ENCODE results near the gene SIGLECL1. TPM values are rescaled to one million over a fixed set of nuclear protein-coding genes. Genes with fewer than 3 reads are reported as not detected.
"Not testable (repeated sequence)": the region's sequence is repeated elsewhere in the genome, so short reads cannot be mapped to it uniquely, and the experiment has no call there.

SIGLECL1 gene
- total and polyA plus RNA-seq, 2 experiments from 2014 or later, result not detected

DNA sequence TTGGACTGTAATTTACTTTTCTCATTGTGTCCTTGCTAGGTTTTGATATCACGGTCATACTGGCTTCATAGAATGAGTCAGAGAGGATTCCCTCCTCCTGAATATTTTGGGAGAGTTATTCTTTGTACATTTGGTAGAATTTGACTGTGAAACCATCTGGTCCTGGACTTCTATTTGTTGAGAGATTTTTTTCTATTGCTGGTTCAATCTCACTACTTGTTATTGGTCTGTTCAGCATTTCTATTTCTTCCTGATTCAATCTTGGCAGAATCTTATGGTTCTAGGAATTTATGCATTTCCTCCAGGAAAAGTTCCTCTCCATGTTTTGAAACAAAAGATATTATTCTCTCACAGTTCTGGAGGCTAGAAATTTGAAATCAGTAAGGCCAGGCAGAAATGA, 30.9 kb upstream of the SIGLECL1 start:
- WGBS, 2 experiments (ENCODE audit: low coverage in 1 of 2, low lambda C conversion rate in 2 of 2, missing lambda C conversion rate in 2 of 2), result 6% methylated on average over 1 of the region's 1 CpG

DNA sequence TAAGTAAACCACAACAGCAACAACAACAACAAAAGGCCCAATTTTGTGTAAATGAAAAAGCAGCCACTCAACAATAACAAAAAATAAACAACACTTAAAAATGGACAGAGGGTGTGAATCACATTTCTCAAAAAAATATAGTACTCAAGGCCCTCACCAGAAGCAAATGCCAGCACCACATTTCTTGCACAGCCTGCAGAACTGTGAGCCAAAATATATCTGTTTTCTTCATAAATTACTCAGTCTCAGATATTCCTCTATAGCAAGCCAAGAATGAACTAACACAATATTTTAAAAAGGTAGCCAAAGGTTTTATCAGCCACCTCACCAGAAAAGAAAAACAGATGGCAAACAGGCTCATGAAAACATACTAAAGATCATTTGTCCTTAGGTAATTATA, 29.9 kb upstream of the SIGLECL1 start:
- no peaks in the 10 kb centered on the region for H3K79me2 ChIP-seq (ENCODE audit: insufficient read depth)
- H3K4me1 ChIP-seq (ENCODE audit: insufficient read depth), result no peaks in the 10 kb centered on the region
- no peaks in the 10 kb centered on the region for H3K9me3 ChIP-seq (ENCODE audit: low read depth)
- no peaks in the 10 kb centered on the region for H3K9me2 ChIP-seq (ENCODE audit: insufficient read depth)
- no peaks in the 10 kb centered on the region for H3K36me3 ChIP-seq (ENCODE audit: low read depth)
- no peak for TF ChIP-seq EZH2 (IDR thresholded peaks at IDR 0.05; ENCODE audit: insufficient read depth, poor library complexity, severe bottlenecking)
- no peak for TF ChIP-seq EZH2phosphoT487 (IDR thresholded peaks at IDR 0.05; ENCODE audit: insufficient read depth, low read depth)
- H3K27me3 ChIP-seq (replicated peaks; ENCODE audit: insufficient read depth), result no peaks in the 10 kb centered on the region
- H3K4me2 ChIP-seq (ENCODE audit: unreplicated experiment), result no peak overlapping the region
- no peak for DNase-seq
- no peak overlapping the region for H3K4me3 ChIP-seq
- in situ Hi-C loops (cut with MboI), result no loop called here
- H3F3A ChIP-seq (ENCODE audit: insufficient read depth), result no peaks in the 10 kb centered on the region
- no peak overlapping the region for H3K9ac ChIP-seq
- no peak overlapping the region for H2AFZ ChIP-seq
- H3K27ac ChIP-seq, result no peak overlapping the region
- no peaks in the 10 kb centered on the region for H4K20me1 ChIP-seq (ENCODE audit: insufficient read depth)

More for the DNA sequence above, 30.9 kb upstream of the SIGLECL1 start:
- Histone ChIP-seq H3K9me2 (ENCODE audit: insufficient read depth) (no peaks in the 10 kb centered on the region), H3K4me2 (ENCODE audit: unreplicated experiment) (no peak overlapping the region), H3K9ac (no peak overlapping the region), H3K27me3 (replicated peaks; ENCODE audit: insufficient read depth) (no peaks in the 10 kb centered on the region), H2AFZ (no peak overlapping the region), H3K27ac (no peak overlapping the region), H3F3A (ENCODE audit: insufficient read depth) (no peaks in the 10 kb centered on the region), H3K9me3 (ENCODE audit: low read depth) (no peaks in the 10 kb centered on the region), H3K4me3 (no peak overlapping the region), H3K4me1 (ENCODE audit: insufficient read depth) (no peaks in the 10 kb centered on the region), H3K79me2 (ENCODE audit: insufficient read depth) (no peaks in the 10 kb centered on the region), H3K36me3 (ENCODE audit: low read depth) (no peaks in the 10 kb centered on the region), H4K20me1 (ENCODE audit: insufficient read depth) (no peaks in the 10 kb centered on the region)
- TF ChIP-seq EZH2phosphoT487 (IDR thresholded peaks at IDR 0.05; ENCODE audit: insufficient read depth, low read depth) (no peak), EZH2 (IDR thresholded peaks at IDR 0.05; ENCODE audit: insufficient read depth, poor library complexity, severe bottlenecking) (no peak)
- in situ Hi-C loops (cut with MboI), result no loop called here
- no peak for DNase-seq

DNA sequence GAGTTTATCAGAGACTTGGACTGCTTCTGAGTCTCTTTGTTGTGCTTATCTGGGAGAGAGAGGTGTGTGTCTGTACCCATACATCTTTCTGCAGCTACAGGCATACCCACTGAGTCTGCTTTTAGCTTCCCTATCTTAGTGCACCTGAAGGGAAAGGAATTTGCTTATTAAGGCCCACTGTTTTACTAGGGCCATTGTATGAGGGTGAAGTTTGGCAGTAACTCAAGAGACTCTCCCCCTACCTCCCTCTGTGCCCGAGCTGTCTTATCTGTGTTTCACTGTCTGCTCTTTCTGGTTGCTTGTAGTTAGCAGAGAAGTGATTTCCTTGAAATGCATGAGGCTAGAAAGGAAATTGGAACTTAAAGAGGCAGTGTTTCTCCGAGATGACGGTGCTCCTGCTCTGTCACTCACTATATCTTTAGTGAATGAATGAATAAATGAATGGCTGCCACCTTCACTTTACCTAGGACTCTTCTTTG, 26.7 kb upstream of the SIGLECL1 start:
- DNase-seq, result no peak
- TF ChIP-seq EZH2phosphoT487 (IDR thresholded peaks at IDR 0.05; ENCODE audit: insufficient read depth, low read depth), result no peak
- no peak for TF ChIP-seq EZH2 (IDR thresholded peaks at IDR 0.05; ENCODE audit: insufficient read depth, poor library complexity, severe bottlenecking)
- H3K9ac ChIP-seq, result no peak overlapping the region
- H3K9me3 ChIP-seq (ENCODE audit: low read depth), result no peaks in the 10 kb centered on the region
- H3K79me2 ChIP-seq (ENCODE audit: insufficient read depth), result no peaks in the 10 kb centered on the region
- H3K36me3 ChIP-seq (ENCODE audit: low read depth), result no peaks in the 10 kb centered on the region
- H3K9me2 ChIP-seq (ENCODE audit: insufficient read depth), result no peaks in the 10 kb centered on the region
- H3K4me1 ChIP-seq (ENCODE audit: insufficient read depth), result no peaks in the 10 kb centered on the region
- no peak overlapping the region for H3K4me3 ChIP-seq
- H3F3A ChIP-seq (ENCODE audit: insufficient read depth), result no peaks in the 10 kb centered on the region
- no peaks in the 10 kb centered on the region for H3K27me3 ChIP-seq (replicated peaks; ENCODE audit: insufficient read depth)
- H3K27ac ChIP-seq, result no peak overlapping the region
- H2AFZ ChIP-seq, result no peak overlapping the region
- in situ Hi-C loops (cut with MboI), result no loop called here
- 16 to 20% methylated on average over 3 of the region's 3 CpGs for WGBS, 2 experiments (ENCODE audit: low coverage in 1 of 2, low lambda C conversion rate in 2 of 2, missing lambda C conversion rate in 2 of 2)
- no peak overlapping the region for H3K4me2 ChIP-seq (ENCODE audit: unreplicated experiment)
- H4K20me1 ChIP-seq (ENCODE audit: insufficient read depth), result no peaks in the 10 kb centered on the region

DNA sequence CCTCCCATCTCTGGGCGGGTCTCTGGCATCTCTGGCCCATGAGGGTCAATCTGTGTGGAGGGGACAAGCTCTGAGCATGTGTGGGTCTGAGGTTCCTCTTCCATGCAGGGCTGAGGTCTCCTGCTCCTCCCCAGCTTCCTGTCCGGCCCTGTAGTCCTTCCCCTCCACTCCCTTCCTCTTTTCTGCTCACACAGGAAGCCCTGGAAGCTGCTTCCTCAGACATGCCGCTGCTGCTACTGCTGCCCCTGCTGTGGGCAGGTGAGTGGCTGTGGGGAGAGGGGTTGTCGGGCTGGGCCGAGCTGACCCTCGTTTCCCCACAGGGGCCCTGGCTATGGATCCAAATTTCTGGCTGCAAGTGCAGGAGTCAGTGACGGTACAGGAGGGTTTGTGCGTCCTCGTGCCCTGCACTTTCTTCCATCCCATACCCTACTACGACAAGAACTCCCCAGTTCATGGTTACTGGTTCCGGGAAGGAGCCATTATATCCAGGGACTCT, 25.9 kb upstream of the SIGLECL1 start, which contains the start of gene CD33:
CD33 (plus strand) TSS at position 183 of the 496 bp plus-strand sequence; CDS start at position 222, 39 bp downstream.
- DNase-seq; H3K36me3 ChIP-seq (ENCODE audit: low read depth); H3K9me2 ChIP-seq (ENCODE audit: insufficient read depth); H4K20me1 ChIP-seq (ENCODE audit: insufficient read depth); H2AFZ ChIP-seq; H3K4me3 ChIP-seq; H3K4me1 ChIP-seq (ENCODE audit: insufficient read depth); H3K27me3 ChIP-seq (replicated peaks; ENCODE audit: insufficient read depth); in situ Hi-C loops (cut with MboI); H3K9me3 ChIP-seq (ENCODE audit: low read depth); H3K9ac ChIP-seq; H3K27ac ChIP-seq; H3K79me2 ChIP-seq (ENCODE audit: insufficient read depth); H3F3A ChIP-seq (ENCODE audit: insufficient read depth); H3K4me2 ChIP-seq (ENCODE audit: unreplicated experiment): not testable (repeated sequence)
- 32 to 33% methylated on average over 11 of the region's 11 CpGs for WGBS, 2 experiments (ENCODE audit: low coverage in 1 of 2, low lambda C conversion rate in 2 of 2, missing lambda C conversion rate in 2 of 2)

DNA sequence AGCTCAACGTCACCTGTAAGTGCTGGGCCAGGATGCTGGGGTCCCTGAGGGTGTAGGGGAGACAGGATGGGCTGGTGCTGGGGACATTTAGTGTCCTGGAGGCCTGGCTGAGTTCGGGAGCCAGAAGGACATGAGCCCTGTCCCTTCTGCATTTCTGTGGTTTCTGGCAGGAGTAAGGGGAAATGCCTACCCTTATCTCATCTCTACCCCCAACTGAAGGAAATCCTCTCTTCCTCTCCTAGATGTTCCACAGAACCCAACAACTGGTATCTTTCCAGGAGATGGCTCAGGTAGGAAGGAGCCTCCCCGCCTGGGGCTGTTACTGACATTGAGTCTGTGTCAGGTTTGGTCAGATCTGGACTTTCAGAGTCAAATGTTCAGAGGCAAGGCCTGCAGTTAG, 24.8 kb upstream of the SIGLECL1 start:
- no peaks in the 10 kb centered on the region for H3K4me1 ChIP-seq (ENCODE audit: insufficient read depth)
- H3K27me3 ChIP-seq (replicated peaks; ENCODE audit: insufficient read depth), result no peaks in the 10 kb centered on the region
- no peaks in the 10 kb centered on the region for H3F3A ChIP-seq (ENCODE audit: insufficient read depth)
- WGBS, 2 experiments (ENCODE audit: low coverage in 1 of 2, low lambda C conversion rate in 2 of 2, missing lambda C conversion rate in 2 of 2), result 10 to 17% methylated on average over 3 of the region's 3 CpGs
- H3K27ac ChIP-seq, result no peak overlapping the region
- H3K9me3 ChIP-seq (ENCODE audit: low read depth), result no peaks in the 10 kb centered on the region
- no peaks in the 10 kb centered on the region for H3K9me2 ChIP-seq (ENCODE audit: insufficient read depth)
- TF ChIP-seq EZH2phosphoT487 (IDR thresholded peaks at IDR 0.05; ENCODE audit: insufficient read depth, low read depth) (no peak), EZH2 (IDR thresholded peaks at IDR 0.05; ENCODE audit: insufficient read depth, poor library complexity, severe bottlenecking) (no peak)
- DNase-seq, result no peak
- H4K20me1 ChIP-seq (ENCODE audit: insufficient read depth), result no peaks in the 10 kb centered on the region
- no peak overlapping the region for H3K4me2 ChIP-seq (ENCODE audit: unreplicated experiment)
- in situ Hi-C loops (cut with MboI), result no loop called here
- no peak overlapping the region for H3K4me3 ChIP-seq
- no peaks in the 10 kb centered on the region for H3K36me3 ChIP-seq (ENCODE audit: low read depth)
- no peaks in the 10 kb centered on the region for H3K79me2 ChIP-seq (ENCODE audit: insufficient read depth)
- no peak overlapping the region for H2AFZ ChIP-seq
- no peak overlapping the region for H3K9ac ChIP-seq

Measured in GM23248 (cell line).